ENCODE data around the gene RSRC1. TPM values are rescaled to one million over a fixed set of nuclear protein-coding genes. Genes with fewer than 3 reads are reported as not detected.

The RSRC1 gene
- total RNA-seq, 1 experiment from 2014 or later, result 49.4 TPM

GRCh38 chr3:158166223-158166622 is 56.3 kb downstream of the RSRC1 start:
- in situ Hi-C loops (cut with HindIII; ENCODE audit: low pct_unique_long_range_greater_than_20kb, low sequenced_read_pairs), result no loop called here
- no peak for ATAC-seq
- DNase-seq (ENCODE audit: low read depth, low spot score), result no peak
- Histone ChIP-seq H3K27me3 (ENCODE audit: control insufficient read depth, insufficient read depth, low read length) (no peaks in the 10 kb centered on the region), H3K9me3 (ENCODE audit: control insufficient read depth, insufficient read depth, low read depth, low read length) (no peaks in the 10 kb centered on the region), H3K27ac (ENCODE audit: low read length) (no peak overlapping the region), H3K4me3 (ENCODE audit: low read depth in 2 of 2, low read length in 2 of 2) (no peak overlapping the region), H3K36me3 (ENCODE audit: control insufficient read depth, insufficient read depth, low read length) (no peaks in the 10 kb centered on the region), H3K4me1 (ENCODE audit: control insufficient read depth, insufficient read depth, low read length) (peaks cover 17% of the 10 kb centered on the region; the same call in 1 of the 2 replicates)
- intact Hi-C loops (cut with micrococcal nuclease; ENCODE audit: unreplicated experiment), result no loop called here
- ChIA-PET POLR2A (no interaction called here), CTCF (no interaction called here)
- TF ChIP-seq TCF7L2 (IDR thresholded peaks at IDR 0.05; ENCODE audit: low read depth, low read length) (no peak), REST (IDR thresholded peaks at IDR 0.05; ENCODE audit: insufficient read depth in 1 of 2, low read depth in 2 of 2, low read length in 1 of 2) (no peak), CTCF (IDR thresholded peaks at IDR 0.05) (no peak), POLR2AphosphoS5 (IDR thresholded peaks at IDR 0.05; ENCODE audit: low read depth, low read length) (no peak), SIN3A (IDR thresholded peaks at IDR 0.05; ENCODE audit: borderline replicate concordance, insufficient read depth, low read depth, low read length) (no peak)
- BruUV-seq (replicated peaks), result no TSS peak

GRCh38 chr3:158167737-158168557 is 58.1 kb downstream of the RSRC1 start:
- no peak overlapping the region for H3K4me3 ChIP-seq (ENCODE audit: low read depth in 2 of 2, low read length in 2 of 2)
- in situ Hi-C loops (cut with HindIII; ENCODE audit: low pct_unique_long_range_greater_than_20kb, low sequenced_read_pairs) (no loop called here), intact Hi-C loops (cut with micrococcal nuclease; ENCODE audit: unreplicated experiment) (no loop called here)
- BruUV-seq (replicated peaks), result no TSS peak
- POLR2A ChIA-PET, result no interaction called here
- peak; percentile 88 for DNase-seq (ENCODE audit: low read depth, low spot score)
- no peaks in the 10 kb centered on the region for H3K27me3 ChIP-seq (ENCODE audit: control insufficient read depth, insufficient read depth, low read length)
- ATAC-seq, result peak; percentile 98
- peak; percentile 92 for TF ChIP-seq TCF7L2 (IDR thresholded peaks at IDR 0.05; ENCODE audit: low read depth, low read length)
- peak; percentile 65; the same call in 1 of the 2 replicates for TF ChIP-seq POLR2AphosphoS5 (IDR thresholded peaks at IDR 0.05; ENCODE audit: low read depth, low read length)
- TF ChIP-seq REST (IDR thresholded peaks at IDR 0.05; ENCODE audit: insufficient read depth in 1 of 2, low read depth in 2 of 2, low read length in 1 of 2), result no peak
- H3K9me3 ChIP-seq (ENCODE audit: control insufficient read depth, insufficient read depth, low read depth, low read length), result no peaks in the 10 kb centered on the region
- CTCF ChIA-PET, result interaction anchor here (0.5 to 0.6 kb wide), 2 partner anchors 9 to 61 kb away, joined by 7 read pairs; no protein-coding TSS in a partner anchor
- no peaks in the 10 kb centered on the region for H3K36me3 ChIP-seq (ENCODE audit: control insufficient read depth, insufficient read depth, low read length)
- peaks cover 17% of the 10 kb centered on the region; the same call in 1 of the 2 replicates for H3K4me1 ChIP-seq (ENCODE audit: control insufficient read depth, insufficient read depth, low read length)
- peak overlapping the region; percentile 44; the same call in 1 of the 2 replicates for H3K27ac ChIP-seq (ENCODE audit: low read length)
